Hair follicular keratinocyte (primary cell): Measurements from ENCODE around the gene RFT1. TPM values are rescaled to one million over a fixed set of nuclear protein-coding genes. Genes with fewer than 3 reads are reported as not detected.

Experiments
- total RNA-seq: library from RNA; depleted of rRNA; stranded (reverse); fragments of >200 nt; gene quantifications from 2 replicates; pipeline ENCODE4 v1.2.3, GENCODE V29; 2015

The RFT1 gene, protein sequence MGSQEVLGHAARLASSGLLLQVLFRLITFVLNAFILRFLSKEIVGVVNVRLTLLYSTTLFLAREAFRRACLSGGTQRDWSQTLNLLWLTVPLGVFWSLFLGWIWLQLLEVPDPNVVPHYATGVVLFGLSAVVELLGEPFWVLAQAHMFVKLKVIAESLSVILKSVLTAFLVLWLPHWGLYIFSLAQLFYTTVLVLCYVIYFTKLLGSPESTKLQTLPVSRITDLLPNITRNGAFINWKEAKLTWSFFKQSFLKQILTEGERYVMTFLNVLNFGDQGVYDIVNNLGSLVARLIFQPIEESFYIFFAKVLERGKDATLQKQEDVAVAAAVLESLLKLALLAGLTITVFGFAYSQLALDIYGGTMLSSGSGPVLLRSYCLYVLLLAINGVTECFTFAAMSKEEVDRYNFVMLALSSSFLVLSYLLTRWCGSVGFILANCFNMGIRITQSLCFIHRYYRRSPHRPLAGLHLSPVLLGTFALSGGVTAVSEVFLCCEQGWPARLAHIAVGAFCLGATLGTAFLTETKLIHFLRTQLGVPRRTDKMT
- total RNA-seq, result 19.4 and 26.8 TPM in 2 replicates

DNA sequence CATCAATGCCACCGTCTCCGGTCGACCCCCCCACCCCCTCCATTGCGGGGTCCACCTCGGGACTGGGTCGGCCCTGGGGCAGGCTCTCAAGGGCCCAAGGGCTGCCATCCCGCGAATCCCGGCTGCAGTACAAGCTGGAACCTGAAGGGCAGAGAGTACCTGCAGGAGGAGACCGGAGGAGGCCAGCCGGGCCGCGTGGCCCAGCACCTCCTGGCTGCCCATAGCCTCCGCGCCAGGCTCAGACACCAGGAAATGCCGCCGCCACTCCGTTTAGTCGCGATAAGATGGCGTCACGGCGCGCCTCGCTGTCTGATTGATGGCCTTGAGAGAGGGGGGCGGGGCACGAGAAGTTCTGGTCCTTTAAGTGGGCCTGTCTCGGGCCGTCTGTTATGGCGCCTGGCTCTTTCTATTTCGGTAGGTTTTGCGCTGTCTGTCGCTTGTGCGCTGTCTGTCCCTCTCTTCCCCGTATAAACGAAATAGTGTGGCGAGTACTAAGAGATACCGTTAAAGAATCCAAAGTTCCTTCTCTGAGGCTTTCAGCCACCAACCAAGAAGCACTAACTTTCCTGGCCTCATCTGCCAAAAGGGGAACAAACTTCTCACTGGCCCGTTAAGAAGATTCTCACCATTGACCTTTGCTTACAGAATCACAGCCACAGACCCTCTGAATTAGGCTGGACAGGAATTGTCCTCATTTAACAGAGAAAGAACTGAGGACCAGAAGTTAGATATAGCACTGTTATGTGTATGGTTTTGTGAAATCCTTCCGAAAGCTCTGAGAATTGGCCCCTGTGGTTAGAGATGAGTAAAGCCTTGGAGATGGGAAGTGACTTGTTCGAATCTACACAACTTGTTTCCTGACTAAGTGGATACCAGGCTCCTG is at the start of gene RFT1:
TSS of gene RFT1 (minus strand) at position 257 of the 883 bp plus-strand sequence. CDS start at position 222, 35 bp downstream.

DNA sequence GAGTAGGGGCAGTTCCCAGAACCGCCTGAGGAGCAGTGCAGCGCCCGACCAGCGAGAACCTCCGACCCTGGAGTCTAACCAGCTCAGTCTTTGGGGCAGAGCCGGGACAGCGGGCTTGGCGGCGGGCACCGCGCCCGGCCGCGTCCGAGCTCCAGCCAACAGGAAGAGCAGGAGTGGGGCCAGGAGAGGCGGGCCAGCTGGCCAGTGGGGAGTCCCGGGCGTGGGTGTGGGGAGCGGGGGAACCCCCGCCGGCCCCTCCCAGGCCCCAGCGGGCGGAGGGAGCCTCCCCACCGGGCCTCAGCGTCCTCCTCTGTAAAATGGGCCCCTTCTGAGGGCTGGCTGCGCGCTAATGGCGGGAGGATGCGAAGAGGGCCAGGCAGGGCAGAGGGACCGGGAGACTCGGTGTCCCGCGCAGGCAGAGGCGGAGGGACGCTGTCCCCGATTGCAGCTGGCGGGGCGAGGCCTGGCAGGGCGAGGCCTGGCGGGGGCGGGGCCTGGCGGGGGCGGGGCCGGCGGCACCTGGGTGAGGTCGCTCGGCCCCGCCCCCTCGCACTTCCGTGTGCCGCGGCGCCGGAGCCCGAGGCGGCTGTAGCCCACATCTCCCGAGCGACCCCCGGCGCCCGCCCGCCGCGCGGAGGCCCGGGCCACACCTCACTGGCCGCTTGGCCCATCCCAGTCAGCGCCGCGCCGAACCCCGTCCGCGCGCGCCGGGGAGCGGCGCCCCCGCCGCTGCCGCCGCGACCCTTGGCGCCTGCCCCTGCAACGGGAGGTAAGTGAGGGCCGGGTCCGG is 30.6 kb upstream of the RFT1 start, which contains the start of gene PRKCD:
TSS of gene PRKCD (plus strand) at position 550 of the 790 bp plus-strand sequence. CDS start 17,214 bp downstream, outside the sequence.

DNA sequence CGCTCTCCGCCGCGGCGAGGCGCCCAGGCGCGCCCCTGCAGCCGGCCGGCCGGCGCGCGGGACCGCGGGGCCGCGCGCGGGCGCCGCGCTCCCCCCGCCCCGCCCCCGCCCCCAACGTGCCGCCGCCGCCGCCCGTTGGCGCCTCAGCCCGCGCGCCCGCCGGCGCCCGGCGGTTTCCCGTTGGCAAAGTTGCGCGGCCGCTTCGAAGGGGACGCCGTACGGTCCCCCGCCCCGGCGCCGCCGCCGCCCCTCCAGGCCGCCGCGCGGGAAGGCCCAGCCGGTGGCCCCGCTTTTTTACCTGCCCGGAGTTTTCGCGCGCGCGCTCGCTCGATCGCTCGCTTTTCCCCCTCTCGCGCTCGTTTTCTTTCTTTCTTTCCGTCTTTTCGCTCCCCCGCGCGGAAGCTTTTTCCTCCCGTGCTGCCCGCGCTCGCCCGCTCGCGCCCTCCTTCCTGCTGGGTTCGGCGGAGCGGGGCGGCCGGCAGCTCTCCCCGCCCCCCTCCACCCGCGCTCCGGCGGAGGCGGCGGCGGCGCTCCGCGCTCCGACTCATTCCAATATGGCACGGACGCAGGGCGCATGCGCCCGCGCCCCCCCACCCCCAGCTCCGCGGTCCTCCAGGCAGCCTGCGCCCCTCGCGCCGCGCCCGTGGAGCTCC is 84.6 kb downstream of the RFT1 start, which contains the start of gene SFMBT1:
TSS of gene SFMBT1 (minus strand) at position 556 of the 653 bp plus-strand sequence. CDS start 76,945 bp downstream, outside the sequence.

Other genes with a start within 250 kb of the RFT1 start
- gene STIMATE, start 232.9 kb downstream of the RFT1 start, total RNA-seq, result 10.9 and 20.8 TPM in 2 replicates
- 11.9 and 16.4 TPM in 2 replicates for gene SFMBT1, start 84.4 kb downstream of the RFT1 start, total RNA-seq
- gene PRKCD, start 30.8 kb upstream of the RFT1 start, total RNA-seq, result 6.0 and 6.6 TPM in 2 replicates
- 768 and 817 TPM in 2 replicates for gene TKT, start 125.6 kb upstream of the RFT1 start, total RNA-seq
- 10.1 and 10.6 TPM in 2 replicates for gene DCP1A, start 217.1 kb upstream of the RFT1 start, total RNA-seq